Measurements from ENCODE around the gene RIMKLA. TPM values are rescaled to one million over a fixed set of nuclear protein-coding genes. Genes with fewer than 3 reads are reported as not detected.

Gene RIMKLA
- total and polyA plus RNA-seq, 2 of the 13 experiments (the other 11 are each of a cell fraction or from before 2014, with no cell fraction given): 2.5 to 3.8 TPM

- TF ChIP-seq MED8 (CRISPR knock-in tag; IDR thresholded peaks at IDR 0.05; ENCODE audit: insufficient replicate concordance): peak; percentile 86
- no peak for TF ChIP-seq TBL1XR1 (IDR thresholded peaks at IDR 0.05; ENCODE audit: borderline replicate concordance, low read length, partially characterized antibody)
- TF ChIP-seq ZNF274 (CRISPR knock-in tag; IDR thresholded peaks at IDR 0.05): no peak; the same call in 1 of the 2 replicates
- peak; percentile 8; the same call in 1 of the 2 replicates for TF ChIP-seq ISL2 (CRISPR knock-in tag; IDR thresholded peaks at IDR 0.05)
- no peak; the same call in 1 of the 2 replicates for TF ChIP-seq ZNF138 (CRISPR knock-in tag; IDR thresholded peaks at IDR 0.05; ENCODE audit: low read depth)
- peak; percentile 91 for TF ChIP-seq MTERF4 (CRISPR knock-in tag; IDR thresholded peaks at IDR 0.05)
- no peak; the same call in 1 of the 2 replicates for TF ChIP-seq ZFP1 (CRISPR knock-in tag; IDR thresholded peaks at IDR 0.05)
- TF ChIP-seq ZNF383 (CRISPR knock-in tag; IDR thresholded peaks at IDR 0.05; ENCODE audit: borderline replicate concordance): peak; percentile 68; the same call in 1 of the 2 replicates
- peak; percentile 29; the same call in 1 of the 2 replicates for TF ChIP-seq BATF2 (CRISPR knock-in tag; IDR thresholded peaks at IDR 0.05)
- TF ChIP-seq ZNF354B (CRISPR knock-in tag; IDR thresholded peaks at IDR 0.05): no peak
- no peak; the same call in 1 of the 2 replicates for TF ChIP-seq ZNF253 (CRISPR knock-in tag; IDR thresholded peaks at IDR 0.05; ENCODE audit: borderline replicate concordance)
- TF ChIP-seq ZNF33B (CRISPR knock-in tag; IDR thresholded peaks at IDR 0.05): no peak
- TF ChIP-seq NAIF1 (CRISPR knock-in tag; IDR thresholded peaks at IDR 0.05; ENCODE audit: borderline replicate concordance): peak; percentile 93
- TF ChIP-seq SRSF1 (optimal IDR thresholded peaks at IDR 0.05; ENCODE audit: low read depth, low read length): peak; percentile 76
- TF ChIP-seq ZFX (CRISPR knock-in tag; IDR thresholded peaks at IDR 0.05; ENCODE audit: low read depth): peak; percentile 94; the same call in 1 of the 2 replicates
- TF ChIP-seq ADNP (CRISPR knock-in tag; IDR thresholded peaks at IDR 0.05): no peak
- TF ChIP-seq ZNF747 (CRISPR knock-in tag; IDR thresholded peaks at IDR 0.05; ENCODE audit: borderline replicate concordance): peak; percentile 88; the same call in 1 of the 2 replicates
- no peak for TF ChIP-seq ZBTB3 (CRISPR knock-in tag; IDR thresholded peaks at IDR 0.05; ENCODE audit: borderline replicate concordance, low read depth)
- TF ChIP-seq GATA4 (IDR thresholded peaks at IDR 0.05; ENCODE audit: borderline replicate concordance, low read depth): no peak; the same call in 1 of the 2 replicates
- peak; percentile 98 for TF ChIP-seq PHF8 (CRISPR knock-in tag; IDR thresholded peaks at IDR 0.05)
- TF ChIP-seq ATF7-NPFF (CRISPR knock-in tag; IDR thresholded peaks at IDR 0.05; ENCODE audit: low read depth): peak; percentile 49; the same call in 1 of the 2 replicates
- TF ChIP-seq JUN (CRISPR knock-in tag; IDR thresholded peaks at IDR 0.05): no peak
- peak; percentile 55; the same call in 1 of the 2 replicates for TF ChIP-seq ZFP41 (CRISPR knock-in tag; IDR thresholded peaks at IDR 0.05; ENCODE audit: borderline replicate concordance)
- peak; percentile 75; the same call in 1 of the 2 replicates for TF ChIP-seq KLF15 (CRISPR knock-in tag; IDR thresholded peaks at IDR 0.05; ENCODE audit: borderline replicate concordance)
- TF ChIP-seq CAMTA2 (CRISPR knock-in tag; IDR thresholded peaks at IDR 0.05; ENCODE audit: borderline replicate concordance): no peak
- TF ChIP-seq ISX (CRISPR knock-in tag; conservative IDR thresholded peaks at IDR 0.05): no peak
- TF ChIP-seq EHMT2 (IDR thresholded peaks at IDR 0.05; ENCODE audit: borderline replicate concordance, low read depth, low read length): no peak
- TF ChIP-seq ZBTB14 (CRISPR knock-in tag; IDR thresholded peaks at IDR 0.05): peak; percentile 40; the same call in 1 of the 2 replicates
Observed at GRCh38 chr1:42456010-42456753, 75.6 kb downstream of the RIMKLA start, which contains the start of the genes PPCS and ZMYND12 (continued).

Data from HepG2 (cell line).